H1 (cell line): ENCODE measurements around the gene RGS5.
A peak's percentile ranks its signal among the peaks of the same experiment; 100 is the strongest.

Source experiments
- CHD1 ChIP-seq: IDR thresholded peaks from 2 replicates; pipeline ENCODE4 v1.6.1; 2012; ENCODE audit warnings: low read depth, low read length, improper control_type of control experiment
- CTCF ChIP-seq, 3 experiments: IDR thresholded peaks; 1 replicate in 2 of 3; 2 replicates in 1 of 3; pipeline versions ENCODE4 v1.5.1 to v1.6.1; 2011; ENCODE audit warnings: low read length in 3 of 3, mild to moderate bottlenecking in 3 of 3, inconsistent platforms in 2 of 3, low read depth in 1 of 3, moderate library complexity in 1 of 3; ENCODE audit not compliant: insufficient read depth in 1 of 3; ENCODE audit errors: control extremely low read depth in 1 of 3
- EP300 ChIP-seq, 2 experiments: IDR thresholded peaks; 1 replicate in 1 of 2; 2 replicates in 1 of 2; pipeline ENCODE4 v1.6.1; 2011 to 2012; ENCODE audit warnings: low read depth in 2 of 2, low read length in 2 of 2, mild to moderate bottlenecking in 2 of 2, borderline replicate concordance in 1 of 2, inconsistent platforms in 1 of 2, moderate library complexity in 1 of 2
- EZH2 ChIP-seq: fragments of 200-600 bp; sonication (generic); IDR thresholded peaks from 2 replicates; pipeline ENCODE4 v1.7.1; 2012; ENCODE audit warnings: low read depth, mild to moderate bottlenecking, moderate library complexity, low read length, inconsistent platforms; ENCODE audit not compliant: severe bottlenecking
- GABPA ChIP-seq: IDR thresholded peaks from 2 replicates; pipeline ENCODE4 v1.6.1; 2011; ENCODE audit warnings: mild to moderate bottlenecking, low read length, moderate library complexity, borderline replicate concordance; ENCODE audit not compliant: insufficient read depth
- JUND ChIP-seq: IDR thresholded peaks from 2 replicates; pipeline ENCODE4 v1.6.1; 2011; ENCODE audit warnings: mild to moderate bottlenecking, improper control_type of control experiment, low read length
- NRF1 ChIP-seq: IDR thresholded peaks from 2 replicates; pipeline ENCODE4 v1.6.1; 2011; ENCODE audit warnings: mild to moderate bottlenecking, low read depth, low read length, improper control_type of control experiment
- POLR2A ChIP-seq, 2 experiments: IDR thresholded peaks; 1 replicate in 1 of 2; 2 replicates in 1 of 2; pipeline ENCODE4 v1.6.1; 2011; ENCODE audit warnings: low read depth in 2 of 2, low read length in 2 of 2, mild to moderate bottlenecking in 2 of 2; ENCODE audit errors: control extremely low read depth in 1 of 2
- SP1 ChIP-seq: IDR thresholded peaks from 2 replicates; pipeline ENCODE4 v1.6.1; 2011; ENCODE audit warnings: low read depth, low read length
- SUZ12 ChIP-seq: fragments of 200-600 bp; sonication (generic); IDR thresholded peaks from 2 replicates; pipeline ENCODE4 v1.6.1; 2012; ENCODE audit warnings: mild to moderate bottlenecking, inconsistent platforms, low read length, moderate library complexity, mixed read lengths
- YY1 ChIP-seq: IDR thresholded peaks from 2 replicates; pipeline ENCODE4 v1.6.1; 2011; ENCODE audit warnings: low read depth, mild to moderate bottlenecking, low read length
- ZNF274 ChIP-seq: IDR thresholded peaks from 2 replicates; pipeline ENCODE4 v1.7.0; 2012; ENCODE audit warnings: low read length, borderline replicate concordance; ENCODE audit errors: extremely low read depth

DNA sequence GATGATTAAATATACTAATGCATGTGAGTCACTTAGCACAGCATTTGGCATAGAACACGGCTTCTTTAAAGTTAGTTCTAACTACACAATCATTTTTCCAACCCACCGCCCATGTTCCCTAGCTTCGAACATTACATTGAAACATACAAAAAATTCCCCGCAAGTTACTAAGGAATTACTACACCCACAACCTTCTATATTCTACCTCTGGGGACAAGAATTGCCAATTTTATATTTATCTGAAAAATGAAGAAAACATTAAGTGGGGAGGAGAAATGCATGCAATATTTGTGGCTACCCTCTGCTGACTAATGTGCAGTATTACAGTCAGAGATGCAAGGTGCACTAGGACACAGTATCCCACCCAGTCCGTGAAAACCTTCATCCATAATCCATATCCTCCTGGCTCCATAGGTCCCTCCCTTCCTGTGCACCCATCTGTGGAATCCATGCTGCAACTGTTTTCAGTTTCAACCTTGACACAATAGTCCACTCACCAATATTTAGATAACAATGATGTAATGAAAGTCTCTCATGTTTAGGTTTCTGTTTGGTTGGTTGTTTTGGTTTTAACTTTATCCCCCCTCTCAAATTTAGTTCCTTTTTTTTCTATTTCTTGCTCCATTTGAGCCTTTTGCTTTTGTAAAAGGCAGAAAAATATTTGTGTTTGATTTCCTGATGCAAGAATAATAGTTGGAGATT lies 31.6 kb downstream of the RGS5 start:
- TF ChIP-seq EP300 (IDR thresholded peaks at IDR 0.05; ENCODE audit: borderline replicate concordance in 1 of 2, low read depth in 2 of 2, low read length in 2 of 2): no peak
- no peak for TF ChIP-seq YY1
- no peak for TF ChIP-seq JUND
- peak in 1 of 3 experiments; percentile 34; a peak in 1 of 4 replicates for TF ChIP-seq CTCF (IDR thresholded peaks at IDR 0.05; ENCODE audit: control extremely low read depth in 1 of 3, insufficient read depth in 1 of 3, low read depth in 1 of 3, low read length in 3 of 3)
- TF ChIP-seq SP1: no peak
- TF ChIP-seq POLR2A (IDR thresholded peaks at IDR 0.05; ENCODE audit: control extremely low read depth in 1 of 2, low read depth in 2 of 2, low read length in 2 of 2): no peak
- no peak for TF ChIP-seq SUZ12
- TF ChIP-seq CHD1: no peak
- TF ChIP-seq ZNF274: no peak
- TF ChIP-seq EZH2: no peak
- TF ChIP-seq GABPA: no peak
- TF ChIP-seq NRF1: no peak
